ENCODE measurements around the gene LYPD8.
"Not testable (repeated sequence)": the region's sequence is repeated elsewhere in the genome, so short reads cannot be mapped to it uniquely, and the experiment has no call there.

The LYPD8 gene

DNA sequence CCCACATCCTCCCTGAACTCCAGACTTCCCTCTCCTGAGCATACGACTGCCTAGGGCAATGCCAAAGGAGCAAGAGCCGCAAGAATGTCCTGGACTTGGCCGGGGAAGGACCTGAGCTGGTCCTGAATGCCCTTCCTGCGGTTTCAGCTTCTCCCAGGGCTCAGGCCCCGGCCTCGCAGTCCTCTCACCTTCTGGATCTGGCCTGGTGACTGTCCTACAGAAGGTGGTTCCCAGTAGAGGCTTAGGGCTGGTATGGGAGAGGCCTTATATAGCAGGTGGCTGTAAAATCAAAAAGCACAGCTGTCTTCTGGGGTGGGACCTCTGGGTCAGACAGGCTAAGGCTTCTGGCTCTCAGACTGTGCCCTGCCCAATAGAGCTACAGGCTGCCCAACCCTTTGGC is at the start of gene LYPD8:
LYPD8 (minus strand) TSS at position 243 of the 400 bp plus-strand sequence. CDS start 4,678 bp downstream, outside the sequence.
- no peaks in the 10 kb centered on the region for H3K36me3 ChIP-seq (ENCODE audit: control insufficient read depth, insufficient read depth, low read length)
- H3K4me1 ChIP-seq (ENCODE audit: control insufficient read depth, insufficient read depth, low read length), result peaks cover 21% of the 10 kb centered on the region
- H3K27me3 ChIP-seq (ENCODE audit: control insufficient read depth, insufficient read depth, low read length), result no peaks in the 10 kb centered on the region
- no peak within 1 kb of the TSS for H3K4me3 ChIP-seq (ENCODE audit: low read length)
- H3K9ac ChIP-seq (ENCODE audit: low read length), result no peak within 1 kb of the TSS
- no peaks in the 10 kb centered on the region for H3K9me3 ChIP-seq (ENCODE audit: control insufficient read depth, low read length)

DNA sequence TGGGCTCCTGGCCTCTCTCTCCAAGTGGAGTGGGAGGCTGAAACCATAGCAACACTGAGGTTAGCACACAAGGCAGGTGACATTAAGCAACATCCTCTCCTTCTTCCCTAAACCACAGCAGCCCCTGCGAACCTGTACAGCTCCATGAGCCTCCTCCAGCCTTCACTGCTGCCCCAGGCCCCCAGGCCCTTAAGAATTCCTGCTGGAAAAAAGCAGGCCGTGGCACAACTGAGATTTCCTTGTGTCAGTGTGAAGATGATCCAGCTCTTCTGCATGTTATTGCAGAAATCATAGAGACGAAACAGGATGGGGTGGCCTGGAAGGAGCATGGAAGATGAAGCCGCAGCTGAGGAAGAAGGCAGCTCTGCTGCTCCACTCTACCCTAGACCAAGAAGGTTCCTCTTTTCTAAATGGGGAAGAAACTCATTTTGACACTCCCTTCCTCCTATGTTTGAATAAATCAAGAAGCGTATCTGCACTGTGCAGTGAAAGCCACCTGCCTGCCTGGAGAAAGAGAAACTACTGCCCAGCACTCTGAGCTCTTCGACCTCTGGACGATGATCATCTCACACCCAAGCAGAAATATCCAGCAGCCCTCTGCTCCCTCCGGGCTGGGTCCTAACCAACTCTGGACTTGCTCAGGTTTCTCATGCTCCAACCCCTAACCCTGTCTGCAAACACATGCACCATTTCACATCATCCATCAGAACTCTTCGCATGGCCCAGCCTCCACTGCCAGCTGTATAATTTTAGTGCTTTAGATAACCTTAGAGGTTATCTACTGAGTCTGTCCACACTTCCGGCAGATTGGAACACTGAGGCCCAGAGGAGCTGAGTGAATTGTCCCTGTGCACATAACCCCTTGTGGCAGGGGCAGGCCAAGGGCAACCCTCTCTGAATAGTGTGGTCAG is 49.5 kb upstream of the LYPD8 start:
- no peaks in the 10 kb centered on the region for H3K36me3 ChIP-seq (ENCODE audit: control insufficient read depth, insufficient read depth, low read length)
- H3K27me3 ChIP-seq (ENCODE audit: control insufficient read depth, insufficient read depth, low read length), result peaks cover 4% of the 10 kb centered on the region
- H3K9ac ChIP-seq (ENCODE audit: low read length), result no peak overlapping the region
- H3K4me3 ChIP-seq (ENCODE audit: low read length), result no peak overlapping the region
- H3K4me1 ChIP-seq (ENCODE audit: control insufficient read depth, insufficient read depth, low read length), result peaks cover 20% of the 10 kb centered on the region
- H3K9me3 ChIP-seq (ENCODE audit: control insufficient read depth, low read length), result no peaks in the 10 kb centered on the region

- not testable (repeated sequence) for H3K9me3 ChIP-seq (ENCODE audit: control insufficient read depth, low read length); H3K9ac ChIP-seq (ENCODE audit: low read length); H3K36me3 ChIP-seq (ENCODE audit: control insufficient read depth, insufficient read depth, low read length); H3K27me3 ChIP-seq (ENCODE audit: control insufficient read depth, insufficient read depth, low read length); H3K4me3 ChIP-seq (ENCODE audit: low read length)
- H3K4me1 ChIP-seq (ENCODE audit: control insufficient read depth, insufficient read depth, low read length), result peaks cover 20% of the 10 kb centered on the region
These were observed 47.9 kb upstream of the LYPD8 start for GRCh38 chr1:248803501-248803900.

GRCh38 chr1:248802454-248802853 is 46.9 kb upstream of the LYPD8 start:
- H3K27me3 ChIP-seq (ENCODE audit: control insufficient read depth, insufficient read depth, low read length), result peaks cover 4% of the 10 kb centered on the region
- no peaks in the 10 kb centered on the region for H3K9me3 ChIP-seq (ENCODE audit: control insufficient read depth, low read length)
- H3K9ac ChIP-seq (ENCODE audit: low read length), result no peak overlapping the region
- no peak overlapping the region for H3K4me3 ChIP-seq (ENCODE audit: low read length)
- H3K36me3 ChIP-seq (ENCODE audit: control insufficient read depth, insufficient read depth, low read length), result no peaks in the 10 kb centered on the region
- H3K4me1 ChIP-seq (ENCODE audit: control insufficient read depth, insufficient read depth, low read length), result peaks cover 20% of the 10 kb centered on the region

- H3K9ac ChIP-seq (ENCODE audit: low read length), result no peak overlapping the region
- H3K4me3 ChIP-seq (ENCODE audit: low read length), result no peak overlapping the region
These were observed 44.9 kb upstream of the LYPD8 start for GRCh38 chr1:248800459-248800858.

DNA sequence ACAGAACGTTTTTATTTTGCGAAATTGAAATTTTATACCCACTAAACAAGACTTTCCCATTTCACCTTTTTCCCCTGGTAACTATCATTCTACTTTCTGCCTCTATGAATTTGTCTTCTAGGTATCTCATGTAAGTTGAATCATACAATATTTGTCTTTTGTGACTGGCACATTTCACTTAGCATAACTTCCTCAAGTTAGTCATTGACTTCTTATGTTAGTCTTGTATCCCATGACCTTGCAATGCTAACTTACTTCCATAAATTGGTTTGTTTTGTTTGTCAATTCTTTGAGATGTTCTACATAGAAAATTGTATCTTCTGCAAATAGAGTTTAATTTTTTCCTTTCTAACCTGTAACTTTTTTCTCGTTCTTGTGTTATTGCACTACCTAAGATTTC is 43.2 kb upstream of the LYPD8 start:
- Histone ChIP-seq H3K4me3 (ENCODE audit: low read length) (no peak overlapping the region), H3K9me3 (ENCODE audit: control insufficient read depth, low read length) (no peaks in the 10 kb centered on the region), H3K9ac (ENCODE audit: low read length) (no peak overlapping the region), H3K36me3 (ENCODE audit: control insufficient read depth, insufficient read depth, low read length) (no peaks in the 10 kb centered on the region), H3K27me3 (ENCODE audit: control insufficient read depth, insufficient read depth, low read length) (peaks cover 4% of the 10 kb centered on the region), H3K4me1 (ENCODE audit: control insufficient read depth, insufficient read depth, low read length) (no peaks in the 10 kb centered on the region)

More at GRCh38 chr1:248800459-248800858, 44.9 kb upstream of the LYPD8 start:
- peaks cover 4% of the 10 kb centered on the region for H3K27me3 ChIP-seq (ENCODE audit: control insufficient read depth, insufficient read depth, low read length)
- H3K36me3 ChIP-seq (ENCODE audit: control insufficient read depth, insufficient read depth, low read length), result no peaks in the 10 kb centered on the region
- H3K4me1 ChIP-seq (ENCODE audit: control insufficient read depth, insufficient read depth, low read length), result peaks cover 8% of the 10 kb centered on the region
- H3K9me3 ChIP-seq (ENCODE audit: control insufficient read depth, low read length), result no peaks in the 10 kb centered on the region

DNA sequence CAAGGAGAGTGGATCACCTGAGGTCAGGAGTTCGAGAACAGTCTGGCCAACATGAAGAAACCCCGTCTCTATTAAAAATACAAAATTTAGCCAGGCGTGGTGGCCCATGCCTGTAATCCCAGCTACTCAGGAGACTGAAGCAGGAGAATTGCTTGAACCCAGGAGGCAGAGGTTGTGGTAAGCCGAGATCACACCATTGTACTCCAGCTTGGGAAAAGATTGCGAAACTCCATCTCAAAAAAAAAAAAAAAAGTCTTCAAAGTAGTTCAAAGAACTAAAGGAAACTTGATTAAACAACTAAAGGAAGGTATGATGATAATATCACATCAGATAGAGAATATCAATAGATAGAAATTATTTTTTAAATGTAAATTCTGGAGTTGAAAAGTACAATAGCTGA is 39.1 kb upstream of the LYPD8 start:
- not testable (repeated sequence) for H3K36me3 ChIP-seq (ENCODE audit: control insufficient read depth, insufficient read depth, low read length); H3K9ac ChIP-seq (ENCODE audit: low read length); H3K4me1 ChIP-seq (ENCODE audit: control insufficient read depth, insufficient read depth, low read length); H3K9me3 ChIP-seq (ENCODE audit: control insufficient read depth, low read length); H3K27me3 ChIP-seq (ENCODE audit: control insufficient read depth, insufficient read depth, low read length); H3K4me3 ChIP-seq (ENCODE audit: low read length)

- no peaks in the 10 kb centered on the region for H3K4me1 ChIP-seq (ENCODE audit: control insufficient read depth, insufficient read depth, low read length)
- peaks cover 3% of the 10 kb centered on the region for H3K27me3 ChIP-seq (ENCODE audit: control insufficient read depth, insufficient read depth, low read length)
- H3K4me3 ChIP-seq (ENCODE audit: low read length), result no peak overlapping the region
- no peaks in the 10 kb centered on the region for H3K9me3 ChIP-seq (ENCODE audit: control insufficient read depth, low read length)
- no peaks in the 10 kb centered on the region for H3K36me3 ChIP-seq (ENCODE audit: control insufficient read depth, insufficient read depth, low read length)
- no peak overlapping the region for H3K9ac ChIP-seq (ENCODE audit: low read length)
These were observed 38.0 kb upstream of the LYPD8 start for GRCh38 chr1:248793592-248793991.

DNA sequence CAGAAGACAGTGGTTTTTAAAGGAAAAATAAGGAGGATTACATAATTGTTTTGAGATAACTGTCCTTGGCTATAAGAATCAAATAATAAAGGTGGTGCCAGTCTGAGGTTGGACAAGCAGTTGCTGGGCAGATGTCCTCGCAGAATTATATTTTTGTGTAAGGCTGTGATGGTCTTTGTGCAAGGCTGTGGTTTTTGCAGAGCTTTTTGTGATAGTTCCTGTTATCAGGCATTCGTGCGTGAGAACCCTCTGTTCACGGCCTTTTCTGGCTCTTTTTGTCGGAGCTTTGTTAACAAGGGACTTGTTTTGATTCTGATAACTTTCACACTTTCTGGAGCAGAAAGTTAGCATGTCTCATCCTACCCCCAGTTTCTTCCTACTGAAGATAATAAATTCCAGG is 36.8 kb upstream of the LYPD8 start:
- Histone ChIP-seq H3K4me1 (ENCODE audit: control insufficient read depth, insufficient read depth, low read length) (no peaks in the 10 kb centered on the region), H3K4me3 (ENCODE audit: low read length) (no peak overlapping the region), H3K9ac (ENCODE audit: low read length) (no peak overlapping the region), H3K9me3 (ENCODE audit: control insufficient read depth, low read length) (no peaks in the 10 kb centered on the region), H3K27me3 (ENCODE audit: control insufficient read depth, insufficient read depth, low read length) (peaks cover 5% of the 10 kb centered on the region), H3K36me3 (ENCODE audit: control insufficient read depth, insufficient read depth, low read length) (no peaks in the 10 kb centered on the region)

DNA sequence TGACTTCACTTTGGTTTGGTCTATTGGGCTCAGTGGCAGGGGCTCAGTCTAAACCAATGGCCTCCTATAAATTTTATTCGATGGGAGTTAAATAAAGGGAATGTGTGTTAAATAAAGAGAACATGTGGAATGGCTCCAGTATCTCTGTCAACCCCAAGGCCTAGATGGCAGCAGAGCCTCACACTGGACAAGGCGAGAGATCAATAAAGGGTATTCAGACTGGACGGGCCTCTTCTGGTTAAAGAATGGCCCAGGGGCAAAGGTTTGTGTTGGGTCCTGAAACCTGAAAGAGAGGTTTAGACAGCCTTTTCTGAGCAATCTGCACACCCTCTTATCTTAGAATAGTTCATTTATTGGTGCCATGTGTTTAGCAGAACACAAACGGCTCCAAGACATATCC is 35.5 kb upstream of the LYPD8 start:
- H3K27me3 ChIP-seq (ENCODE audit: control insufficient read depth, insufficient read depth, low read length), result peaks cover 5% of the 10 kb centered on the region
- H3K4me1 ChIP-seq (ENCODE audit: control insufficient read depth, insufficient read depth, low read length), result no peaks in the 10 kb centered on the region
- no peaks in the 10 kb centered on the region for H3K9me3 ChIP-seq (ENCODE audit: control insufficient read depth, low read length)
- no peak overlapping the region for H3K4me3 ChIP-seq (ENCODE audit: low read length)
- H3K36me3 ChIP-seq (ENCODE audit: control insufficient read depth, insufficient read depth, low read length), result no peaks in the 10 kb centered on the region
- no peak overlapping the region for H3K9ac ChIP-seq (ENCODE audit: low read length)

GRCh38 chr1:248790456-248790855 is 34.9 kb upstream of the LYPD8 start:
- peaks cover 5% of the 10 kb centered on the region for H3K27me3 ChIP-seq (ENCODE audit: control insufficient read depth, insufficient read depth, low read length)
- no peaks in the 10 kb centered on the region for H3K4me1 ChIP-seq (ENCODE audit: control insufficient read depth, insufficient read depth, low read length)
- no peaks in the 10 kb centered on the region for H3K9me3 ChIP-seq (ENCODE audit: control insufficient read depth, low read length)
- H3K4me3 ChIP-seq (ENCODE audit: low read length), result no peak overlapping the region
- no peaks in the 10 kb centered on the region for H3K36me3 ChIP-seq (ENCODE audit: control insufficient read depth, insufficient read depth, low read length)
- H3K9ac ChIP-seq (ENCODE audit: low read length), result no peak overlapping the region

GRCh38 chr1:248789337-248789736 is 33.8 kb upstream of the LYPD8 start:
- not testable (repeated sequence) for H3K9ac ChIP-seq (ENCODE audit: low read length); H3K4me3 ChIP-seq (ENCODE audit: low read length); H3K9me3 ChIP-seq (ENCODE audit: control insufficient read depth, low read length); H3K27me3 ChIP-seq (ENCODE audit: control insufficient read depth, insufficient read depth, low read length); H3K36me3 ChIP-seq (ENCODE audit: control insufficient read depth, insufficient read depth, low read length); H3K4me1 ChIP-seq (ENCODE audit: control insufficient read depth, insufficient read depth, low read length)
